Ascending aorta (tissue), 2 donors: Measurements from ENCODE around the gene SBK2. TPM values are rescaled to one million over a fixed set of nuclear protein-coding genes. Genes with fewer than 3 reads are reported as not detected.

Source experiments
- DNase-seq, 2 donors: peaks; one replicate each; pipeline ENCODE4 v3.0.0-alpha.2; 2019; ENCODE audit warnings: low spot score in 2 of 2
- H3K27ac ChIP-seq, 2 donors: fragments of 200-600 bp; sonication (generic); one replicate each; pipeline ENCODE4 v1.5.1; 2016 to 2017; ENCODE audit warnings: mild to moderate bottlenecking in 1 of 2
- H3K27me3 ChIP-seq: fragments of 200-600 bp; sonication (generic); one replicate; pipeline ENCODE4 v1.5.1; 2017
- H3K36me3 ChIP-seq, 2 donors: fragments of 200-600 bp; sonication (generic); one replicate each; pipeline ENCODE4 v1.5.1; 2016
- H3K4me1 ChIP-seq, 2 donors: fragments of 200-600 bp; sonication (generic); one replicate each; pipeline ENCODE4 v1.5.1; 2016 to 2017; ENCODE audit warnings: mild to moderate bottlenecking in 1 of 2
- H3K4me3 ChIP-seq, 2 donors: fragments of 200-600 bp; sonication (generic); one replicate each; pipeline ENCODE4 v1.5.1; 2016 to 2017; ENCODE audit warnings: mild to moderate bottlenecking in 1 of 2
- H3K9me3 ChIP-seq, 2 donors: fragments of 200-600 bp; sonication (generic); one replicate each; pipeline ENCODE4 v1.5.1; 2016
- intact Hi-C: fragments of 100-400 bp; cut with DNase I; formaldehyde crosslinking; loops from one replicate; pipeline ENCODE4 v1.15.1; 2023
- total RNA-seq: library from RNA; depleted of rRNA; stranded (reverse); fragments of >200 nt; gene quantifications from one replicate; pipeline ENCODE4 v1.1.0, GENCODE V29; 2016
- TF ChIP-seq, protein P1 (sequence below), 3 experiments: fragments of 200-600 bp in 2 of 3; fragments of 450-650 bp in 1 of 3; sonication (generic) in 2 of 3; IDR thresholded peaks; one replicate each; pipeline ENCODE4 v1.5.1; 2016 to 2019; ENCODE audit warnings: antibody characterized with exemption in 3 of 3, mild to moderate bottlenecking in 1 of 3, moderate library complexity in 1 of 3

SBK2 gene
- total RNA-seq, 1 donor from 2014 or later, result not detected

DNA sequence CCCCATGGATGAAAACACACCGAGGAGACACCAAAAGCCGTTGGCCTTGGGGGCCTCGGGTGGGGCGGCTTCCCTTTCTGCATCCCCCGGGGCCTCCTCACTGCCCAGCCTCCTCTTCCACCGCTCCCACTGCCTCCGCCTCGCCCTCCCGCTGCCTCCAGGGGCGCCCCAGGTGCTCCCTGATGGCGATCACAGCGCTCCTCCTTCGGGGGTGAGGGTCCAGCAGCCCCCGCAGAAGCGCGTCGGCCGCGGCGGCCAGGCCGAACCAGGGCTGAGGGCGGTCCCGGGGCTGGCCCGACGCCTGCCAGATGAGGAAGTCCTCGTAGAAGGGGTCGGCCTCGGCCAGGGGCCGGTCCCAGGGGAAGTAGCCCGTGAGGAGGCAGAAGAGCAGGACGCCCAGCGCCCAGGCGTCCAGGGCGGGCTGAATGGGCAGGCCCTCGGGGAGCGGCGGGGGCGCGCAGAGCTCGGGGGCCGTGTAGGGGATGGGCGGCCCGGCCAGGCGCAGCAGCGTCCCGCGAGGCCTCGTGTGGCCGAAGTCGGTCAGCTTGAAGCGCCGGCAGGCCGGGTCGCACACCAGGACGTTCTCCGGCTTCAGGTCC, 7.2 kb downstream of the SBK2 start:
- no peaks in the 10 kb centered on the region for H3K9me3 ChIP-seq
- no peaks in the 10 kb centered on the region for H3K36me3 ChIP-seq
- no peak overlapping the region for H3K4me3 ChIP-seq
- no peak overlapping the region for H3K27ac ChIP-seq
- no peak for DNase-seq
- TF ChIP-seq, protein P1, sequence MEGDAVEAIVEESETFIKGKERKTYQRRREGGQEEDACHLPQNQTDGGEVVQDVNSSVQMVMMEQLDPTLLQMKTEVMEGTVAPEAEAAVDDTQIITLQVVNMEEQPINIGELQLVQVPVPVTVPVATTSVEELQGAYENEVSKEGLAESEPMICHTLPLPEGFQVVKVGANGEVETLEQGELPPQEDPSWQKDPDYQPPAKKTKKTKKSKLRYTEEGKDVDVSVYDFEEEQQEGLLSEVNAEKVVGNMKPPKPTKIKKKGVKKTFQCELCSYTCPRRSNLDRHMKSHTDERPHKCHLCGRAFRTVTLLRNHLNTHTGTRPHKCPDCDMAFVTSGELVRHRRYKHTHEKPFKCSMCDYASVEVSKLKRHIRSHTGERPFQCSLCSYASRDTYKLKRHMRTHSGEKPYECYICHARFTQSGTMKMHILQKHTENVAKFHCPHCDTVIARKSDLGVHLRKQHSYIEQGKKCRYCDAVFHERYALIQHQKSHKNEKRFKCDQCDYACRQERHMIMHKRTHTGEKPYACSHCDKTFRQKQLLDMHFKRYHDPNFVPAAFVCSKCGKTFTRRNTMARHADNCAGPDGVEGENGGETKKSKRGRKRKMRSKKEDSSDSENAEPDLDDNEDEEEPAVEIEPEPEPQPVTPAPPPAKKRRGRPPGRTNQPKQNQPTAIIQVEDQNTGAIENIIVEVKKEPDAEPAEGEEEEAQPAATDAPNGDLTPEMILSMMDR (IDR thresholded peaks at IDR 0.05), result no peak
- intact Hi-C loops, result no loop called here
- H3K27me3 ChIP-seq, result peaks cover 12% of the 10 kb centered on the region
- H3K4me1 ChIP-seq, result peaks cover 0 to 4% of the 10 kb centered on the region in 2 donors

DNA sequence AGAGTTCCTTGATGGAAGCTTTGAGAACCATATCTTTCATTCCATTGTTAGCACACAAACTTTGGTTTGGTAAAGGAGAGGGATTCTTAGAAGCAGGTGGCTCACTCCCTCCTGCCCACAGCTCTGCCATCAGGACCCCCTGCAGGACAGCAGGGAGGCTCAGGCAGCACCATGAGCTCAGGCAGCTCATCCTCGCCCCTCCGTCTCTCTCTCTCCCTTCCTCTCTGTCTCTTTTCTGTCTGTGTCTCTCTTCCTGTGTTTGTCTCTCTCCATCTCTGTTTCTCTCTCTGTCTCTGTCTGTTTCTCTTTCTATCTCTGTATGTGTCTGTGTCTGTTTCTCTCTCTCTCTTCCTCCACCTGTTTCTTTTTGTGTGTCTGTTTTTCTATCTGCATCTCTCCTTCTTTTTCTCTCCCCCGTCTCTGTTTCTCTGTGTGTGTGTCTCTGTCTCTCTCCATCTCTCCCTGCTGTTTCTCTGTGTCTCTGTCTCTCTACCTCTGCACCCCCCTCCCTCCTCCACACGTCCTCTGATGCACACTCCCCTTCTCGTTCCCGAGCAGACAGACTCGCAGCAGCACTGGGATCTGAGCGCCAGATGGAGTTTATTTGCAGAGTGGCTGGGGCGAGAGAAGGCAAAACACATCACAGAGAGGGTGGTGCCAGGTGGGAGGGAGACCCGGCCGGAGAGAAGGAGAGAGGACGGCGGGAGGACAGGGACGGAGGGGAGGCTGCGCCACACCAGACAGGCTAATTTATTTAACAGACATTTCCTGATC, 8.7 kb downstream of the SBK2 start:
- no peaks in the 10 kb centered on the region for H3K9me3 ChIP-seq
- H3K27ac ChIP-seq, result no peak overlapping the region
- no peaks in the 10 kb centered on the region for H3K36me3 ChIP-seq
- H3K4me1 ChIP-seq, result peaks cover 0 to 4% of the 10 kb centered on the region in 2 donors
- H3K27me3 ChIP-seq, result peaks cover 12% of the 10 kb centered on the region
- no peak overlapping the region for H3K4me3 ChIP-seq
- no peak for DNase-seq
- TF ChIP-seq, protein P1 (IDR thresholded peaks at IDR 0.05), result no peak
- intact Hi-C loops, result no loop called here

DNA sequence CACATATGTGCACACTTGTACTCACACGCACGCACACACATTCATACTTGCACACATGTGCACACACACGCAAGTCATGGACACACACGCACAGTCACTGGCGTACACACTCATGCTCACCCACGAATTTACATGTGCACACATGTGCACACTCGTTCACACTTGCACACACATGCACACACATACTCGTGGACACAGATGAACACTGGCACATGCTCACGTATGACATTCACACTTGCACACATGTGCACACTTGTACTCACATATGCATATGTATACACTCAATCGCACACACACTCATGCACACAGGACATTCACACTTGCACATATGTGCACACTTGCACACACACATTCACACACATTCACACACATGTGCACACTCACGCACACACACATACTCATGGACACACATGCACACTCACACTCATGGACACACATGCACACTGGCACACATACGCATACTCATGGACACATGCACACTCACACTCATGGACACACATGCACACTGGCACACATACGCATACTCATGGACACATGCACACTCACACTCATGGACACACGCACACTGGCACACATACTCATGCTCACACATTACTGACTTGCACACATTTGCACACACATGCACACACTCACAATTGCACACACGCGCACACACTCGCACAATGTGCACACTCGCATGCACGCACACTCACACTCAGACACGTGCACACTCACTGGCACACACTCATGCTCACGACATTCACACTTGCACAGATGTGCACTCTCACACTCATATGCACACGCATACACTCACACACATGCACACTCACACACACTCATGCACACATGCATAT, 9.5 kb downstream of the SBK2 start:
- DNase-seq, result no peak
- intact Hi-C loops, result no loop called here
- TF ChIP-seq, protein P1 (IDR thresholded peaks at IDR 0.05), result no peak
- Histone ChIP-seq H3K27ac (no peak overlapping the region), H3K4me1 (peaks cover 0 to 4% of the 10 kb centered on the region in 2 donors), H3K27me3 (peaks cover 12% of the 10 kb centered on the region), H3K9me3 (no peaks in the 10 kb centered on the region), H3K4me3 (no peak overlapping the region), H3K36me3 (no peaks in the 10 kb centered on the region)

DNA sequence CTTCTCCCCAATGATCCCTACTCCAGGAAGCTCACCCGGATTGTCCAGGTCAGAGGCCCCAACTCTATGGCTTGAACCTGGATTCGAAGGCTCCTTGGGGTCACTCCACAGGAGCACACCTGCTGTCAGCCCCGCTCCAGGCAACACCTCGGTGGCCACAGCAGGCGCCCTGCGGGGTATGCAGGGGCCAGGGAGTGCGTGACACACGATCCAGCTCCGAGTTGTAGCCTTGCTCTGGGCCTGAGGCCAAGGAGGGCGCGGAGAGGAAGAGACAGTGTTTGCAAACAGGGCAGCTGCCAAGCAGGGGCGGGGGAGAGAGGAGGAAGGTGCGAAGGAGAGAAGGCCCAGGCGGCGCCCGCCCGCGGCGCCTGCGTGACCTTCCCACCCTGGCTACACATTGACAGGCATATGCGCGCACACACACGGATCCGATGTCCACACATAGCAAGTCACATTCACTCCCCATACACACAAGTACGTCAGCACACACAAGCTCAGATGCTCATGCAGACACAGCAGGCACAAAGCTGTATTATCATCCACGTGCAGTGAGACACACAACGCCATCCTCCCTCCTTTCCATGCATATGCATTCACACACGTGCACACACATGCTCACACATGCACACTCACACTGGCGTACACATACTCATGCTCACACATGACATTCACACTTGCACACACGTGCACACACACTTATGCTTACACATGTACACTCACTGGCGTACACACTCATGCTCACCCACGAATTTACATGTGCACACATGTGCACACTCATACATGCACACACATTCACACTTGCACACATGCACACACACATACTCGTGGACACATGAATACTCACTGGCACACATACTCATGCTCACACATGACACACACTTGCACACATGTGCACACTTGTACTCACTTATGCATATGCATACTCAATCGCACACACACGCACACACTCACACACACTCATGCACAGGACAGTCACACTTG, 10.4 kb downstream of the SBK2 start:
- Histone ChIP-seq H3K36me3 (no peaks in the 10 kb centered on the region), H3K9me3 (no peaks in the 10 kb centered on the region), H3K27ac (no peak overlapping the region), H3K4me3 (no peak overlapping the region), H3K4me1 (peaks cover 0 to 7% of the 10 kb centered on the region in 2 donors), H3K27me3 (peaks cover 12% of the 10 kb centered on the region)
- TF ChIP-seq, protein P1 (IDR thresholded peaks at IDR 0.05), result no peak
- no peak for DNase-seq
- intact Hi-C loops, result no loop called here
